B cell (primary cell): ENCODE measurements around the gene FOXD4.
"Not testable (repeated sequence)": the region's sequence is repeated elsewhere in the genome, so short reads cannot be mapped to it uniquely, and the experiment has no call there.

Experiments
- CTCF ChIP-seq: fragments of 200-600 bp; IDR thresholded peaks from one replicate; pipeline ENCODE4 v1.8.0; 2022; ENCODE audit warnings: antibody characterized with exemption, mild to moderate bottlenecking
- EZH2 ChIP-seq: IDR thresholded peaks from 2 replicates; pipeline ENCODE4 v1.6.1; 2012; ENCODE audit warnings: borderline replicate concordance, low read depth, mild to moderate bottlenecking, moderate library complexity, low read length; ENCODE audit not compliant: insufficient read depth, poor library complexity, severe bottlenecking

- TF ChIP-seq EZH2, CTCF: not testable (repeated sequence)
Measured at GRCh38 chr9:82932-83689, 35.1 kb downstream of the FOXD4 start.
